ENCODE measurements around the gene MOV10L1.

GRCh38 chr22:50056214-50056972 is 33.4 kb upstream of the MOV10L1 start:
- TF ChIP-seq, protein P1, sequence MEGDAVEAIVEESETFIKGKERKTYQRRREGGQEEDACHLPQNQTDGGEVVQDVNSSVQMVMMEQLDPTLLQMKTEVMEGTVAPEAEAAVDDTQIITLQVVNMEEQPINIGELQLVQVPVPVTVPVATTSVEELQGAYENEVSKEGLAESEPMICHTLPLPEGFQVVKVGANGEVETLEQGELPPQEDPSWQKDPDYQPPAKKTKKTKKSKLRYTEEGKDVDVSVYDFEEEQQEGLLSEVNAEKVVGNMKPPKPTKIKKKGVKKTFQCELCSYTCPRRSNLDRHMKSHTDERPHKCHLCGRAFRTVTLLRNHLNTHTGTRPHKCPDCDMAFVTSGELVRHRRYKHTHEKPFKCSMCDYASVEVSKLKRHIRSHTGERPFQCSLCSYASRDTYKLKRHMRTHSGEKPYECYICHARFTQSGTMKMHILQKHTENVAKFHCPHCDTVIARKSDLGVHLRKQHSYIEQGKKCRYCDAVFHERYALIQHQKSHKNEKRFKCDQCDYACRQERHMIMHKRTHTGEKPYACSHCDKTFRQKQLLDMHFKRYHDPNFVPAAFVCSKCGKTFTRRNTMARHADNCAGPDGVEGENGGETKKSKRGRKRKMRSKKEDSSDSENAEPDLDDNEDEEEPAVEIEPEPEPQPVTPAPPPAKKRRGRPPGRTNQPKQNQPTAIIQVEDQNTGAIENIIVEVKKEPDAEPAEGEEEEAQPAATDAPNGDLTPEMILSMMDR (IDR thresholded peaks at IDR 0.05): no peak
- no peak for TF ChIP-seq EP300 (IDR thresholded peaks at IDR 0.05)
